Chondrocyte (in vitro differentiated cells): ENCODE results near the gene APCDD1L. TPM values are rescaled to one million over a fixed set of nuclear protein-coding genes. Genes with fewer than 3 reads are reported as not detected.

Source experiments
- DNase-seq: peaks from one replicate; pipeline ENCODE4 v3.0.0; 2021; ENCODE audit warnings: mixed read lengths, low spot score
- H3K27ac Mint-ChIP-seq: one replicate; pipeline ENCODE4 v1.8.0; 2021; ENCODE audit warnings: mild to moderate bottlenecking, moderate library complexity, mixed read lengths; ENCODE audit not compliant: unreplicated experiment
- H3K27me3 Mint-ChIP-seq: 2 replicates; pipeline ENCODE4 v1.8.0; 2021; ENCODE audit warnings: low read depth, mixed read lengths
- H3K36me3 Mint-ChIP-seq: 2 replicates; pipeline ENCODE4 v1.8.0; 2021; ENCODE audit warnings: low read depth, mixed read lengths
- H3K4me1 Mint-ChIP-seq: 2 replicates; pipeline ENCODE4 v1.8.0; 2021; ENCODE audit warnings: low read depth, mild to moderate bottlenecking, mixed read lengths
- H3K4me3 Mint-ChIP-seq: one replicate; pipeline ENCODE4 v1.8.0; 2021; ENCODE audit warnings: mild to moderate bottlenecking, moderate library complexity, mixed read lengths; ENCODE audit not compliant: unreplicated experiment
- H3K9me3 Mint-ChIP-seq: 2 replicates; pipeline ENCODE4 v1.8.0; 2021; ENCODE audit warnings: low read depth, mixed read lengths
- CTCF ChIP-seq: fragments of 200-600 bp; sonication (generic); IDR thresholded peaks from 2 replicates; pipeline ENCODE4 v1.5.0; 2021; ENCODE audit warnings: antibody characterized with exemption, mild to moderate bottlenecking, moderate library complexity
- total RNA-seq: library from RNA; stranded (reverse); gene quantifications from 3 replicates; pipeline ENCODE4 v1.2.1, GENCODE V29; 2021

The APCDD1L gene
- total RNA-seq, 1 donor from 2014 or later = 20.7 TPM

- no peak for TF ChIP-seq CTCF
- Mint-ChIP-seq H3K9me3 (peaks cover 11% of the 10 kb centered on the region), H3K36me3 (peaks cover 14% of the 10 kb centered on the region), H3K27ac (no peak overlapping the region), H3K4me3 (no peak overlapping the region), H3K4me1 (no peaks in the 10 kb centered on the region), H3K27me3 (no peaks in the 10 kb centered on the region)
- DNase-seq = no peak
Measured at GRCh38 chr20:58453391-58453790, 61.8 kb downstream of the APCDD1L start.

GRCh38 chr20:58452667-58453255, 62.4 kb downstream of the APCDD1L start:
- no peak overlapping the region for H3K4me3 Mint-ChIP-seq
- no peaks in the 10 kb centered on the region for H3K4me1 Mint-ChIP-seq
- no peak for DNase-seq
- TF ChIP-seq CTCF = no peak
- H3K27ac Mint-ChIP-seq = no peak overlapping the region
- H3K36me3 Mint-ChIP-seq = peaks cover 16% of the 10 kb centered on the region
- H3K9me3 Mint-ChIP-seq = peaks cover 11% of the 10 kb centered on the region
- H3K27me3 Mint-ChIP-seq = no peaks in the 10 kb centered on the region

GRCh38 chr20:58450254-58450653, 64.9 kb downstream of the APCDD1L start:
- DNase-seq = no peak
- Mint-ChIP-seq H3K27me3 (no peaks in the 10 kb centered on the region), H3K27ac (no peak overlapping the region), H3K4me3 (no peak overlapping the region), H3K4me1 (peaks cover 3% of the 10 kb centered on the region), H3K36me3 (peaks cover 19% of the 10 kb centered on the region), H3K9me3 (peaks cover 11% of the 10 kb centered on the region)
- no peak for TF ChIP-seq CTCF

- DNase-seq = no peak
- Mint-ChIP-seq H3K4me3 (no peak overlapping the region), H3K4me1 (peaks cover 3% of the 10 kb centered on the region), H3K27me3 (no peaks in the 10 kb centered on the region), H3K9me3 (peaks cover 10% of the 10 kb centered on the region), H3K27ac (no peak overlapping the region), H3K36me3 (peaks cover 22% of the 10 kb centered on the region)
- no peak for TF ChIP-seq CTCF
Measured at GRCh38 chr20:58449681-58450221, 65.4 kb downstream of the APCDD1L start.

- peaks cover 19% of the 10 kb centered on the region for H3K36me3 Mint-ChIP-seq
- no peak for DNase-seq
- H3K9me3 Mint-ChIP-seq = peaks cover 2% of the 10 kb centered on the region
- H3K4me1 Mint-ChIP-seq = peaks cover 3% of the 10 kb centered on the region
- no peak overlapping the region for H3K4me3 Mint-ChIP-seq
- no peaks in the 10 kb centered on the region for H3K27me3 Mint-ChIP-seq
- no peak overlapping the region for H3K27ac Mint-ChIP-seq
- no peak for TF ChIP-seq CTCF
Measured at GRCh38 chr20:58448958-58449357, 66.2 kb downstream of the APCDD1L start.
